Loucy (cell line): ENCODE data around the gene SUPT20H.

Source experiments
- H2AFZ ChIP-seq: fragments of 200-600 bp; sonication (generic); 2 replicates; pipeline ENCODE4 v1.6.0; 2016; ENCODE audit warnings: antibody characterized with exemption, mild to moderate bottlenecking, low read length, moderate library complexity
- H3F3A ChIP-seq: fragments of 200-600 bp; 2 replicates; pipeline ENCODE4 v1.6.0; 2016; ENCODE audit warnings: antibody characterized with exemption, low read depth, mild to moderate bottlenecking
- H3K27me3 ChIP-seq: fragments of 200-600 bp; sonication (generic); 2 replicates; pipeline ENCODE4 v1.6.1; 2014; ENCODE audit warnings: low read length, mild to moderate bottlenecking; ENCODE audit not compliant: insufficient read depth, poor library complexity, severe bottlenecking
- H3K36me3 ChIP-seq: fragments of 200-600 bp; sonication (generic); 2 replicates; pipeline ENCODE4 v1.6.1; 2016; ENCODE audit warnings: low read length; ENCODE audit not compliant: insufficient read depth
- H3K4me1 ChIP-seq: fragments of 200-600 bp; sonication (generic); 2 replicates; pipeline ENCODE4 v1.5.1; 2014; ENCODE audit warnings: low read length, mild to moderate bottlenecking; ENCODE audit not compliant: insufficient read depth, poor library complexity, severe bottlenecking
- H3K4me2 ChIP-seq: fragments of 200-600 bp; sonication (generic); 2 replicates; pipeline ENCODE4 v1.6.0; 2014; ENCODE audit warnings: antibody characterized with exemption, low read length, low read depth, mild to moderate bottlenecking; ENCODE audit not compliant: poor library complexity, severe bottlenecking
- H3K4me3 ChIP-seq: fragments of 200-600 bp; sonication (generic); 2 replicates; pipeline ENCODE4 v1.5.1; 2014; ENCODE audit warnings: low read length, mild to moderate bottlenecking, mixed read lengths; ENCODE audit not compliant: poor library complexity, severe bottlenecking
- H3K79me2 ChIP-seq: fragments of 200-600 bp; sonication (generic); 2 replicates; pipeline ENCODE4 v1.6.1; 2014; ENCODE audit warnings: low read length; ENCODE audit not compliant: insufficient read depth
- H3K9ac ChIP-seq: fragments of 200-600 bp; sonication (generic); 2 replicates; pipeline ENCODE4 v1.6.0; 2014; ENCODE audit warnings: mild to moderate bottlenecking, low read depth, low read length, moderate library complexity; ENCODE audit not compliant: poor library complexity, severe bottlenecking
- H3K9me2 ChIP-seq: fragments of 200-600 bp; sonication (generic); replicated peaks from 2 replicates; pipeline ENCODE4 v1.6.1; 2016; ENCODE audit warnings: low read depth, low read length, mixed read lengths
- H3K9me3 ChIP-seq: fragments of 200-600 bp; sonication (generic); 2 replicates; pipeline ENCODE4 v1.6.1; 2014; ENCODE audit warnings: mild to moderate bottlenecking, antibody characterized with exemption, low read length, low read depth; ENCODE audit not compliant: insufficient read depth
- H4K20me1 ChIP-seq: fragments of 200-600 bp; sonication (generic); 2 replicates; pipeline ENCODE4 v1.6.0; 2014; ENCODE audit warnings: antibody characterized with exemption, low read length, mild to moderate bottlenecking; ENCODE audit not compliant: insufficient read depth, poor library complexity, severe bottlenecking
- EZH2phosphoT487 ChIP-seq: fragments of 200-600 bp; IDR thresholded peaks from 2 replicates; pipeline ENCODE4 v1.6.1; 2018; ENCODE audit warnings: antibody characterized with exemption, mild to moderate bottlenecking, moderate library complexity, borderline replicate concordance
- TF ChIP-seq, protein P1 (sequence below): fragments of 200-600 bp; sonication (generic); conservative IDR thresholded peaks from 2 replicates; pipeline ENCODE4 v1.5.1; 2014; ENCODE audit warnings: mild to moderate bottlenecking, antibody characterized with exemption, low read length

The SUPT20H gene

DNA sequence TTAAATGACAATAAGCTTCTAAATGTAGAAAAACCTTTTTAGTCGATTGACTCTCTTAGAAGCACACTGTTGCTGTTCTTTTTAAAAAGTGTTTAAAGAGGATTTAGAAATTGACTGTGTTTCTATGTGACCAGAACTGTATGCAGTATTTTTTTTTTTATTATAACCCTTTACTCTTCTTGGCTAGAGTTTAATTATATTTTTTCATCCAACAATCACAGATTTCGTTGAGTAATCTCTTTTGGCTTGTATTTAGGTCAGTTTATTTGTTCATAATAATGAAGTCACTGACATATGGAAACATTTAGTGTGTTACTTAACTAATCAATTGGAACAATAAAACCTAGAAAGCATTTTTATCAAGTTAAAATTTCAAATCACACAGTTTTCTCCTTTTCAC is 26.1 kb upstream of the SUPT20H start:
- Histone ChIP-seq H3K27me3 (no peaks in the 10 kb centered on the region), H3K4me2 (no peak overlapping the region), H3K9ac (no peak overlapping the region), H4K20me1 (no peaks in the 10 kb centered on the region), H3K4me1 (no peaks in the 10 kb centered on the region), H3K9me2 (no peaks in the 10 kb centered on the region), H2AFZ (no peak overlapping the region), H3F3A (no peaks in the 10 kb centered on the region), H3K4me3 (no peak overlapping the region), H3K9me3 (no peaks in the 10 kb centered on the region), H3K36me3 (no peaks in the 10 kb centered on the region), H3K79me2 (no peaks in the 10 kb centered on the region)
- TF ChIP-seq, protein P1, sequence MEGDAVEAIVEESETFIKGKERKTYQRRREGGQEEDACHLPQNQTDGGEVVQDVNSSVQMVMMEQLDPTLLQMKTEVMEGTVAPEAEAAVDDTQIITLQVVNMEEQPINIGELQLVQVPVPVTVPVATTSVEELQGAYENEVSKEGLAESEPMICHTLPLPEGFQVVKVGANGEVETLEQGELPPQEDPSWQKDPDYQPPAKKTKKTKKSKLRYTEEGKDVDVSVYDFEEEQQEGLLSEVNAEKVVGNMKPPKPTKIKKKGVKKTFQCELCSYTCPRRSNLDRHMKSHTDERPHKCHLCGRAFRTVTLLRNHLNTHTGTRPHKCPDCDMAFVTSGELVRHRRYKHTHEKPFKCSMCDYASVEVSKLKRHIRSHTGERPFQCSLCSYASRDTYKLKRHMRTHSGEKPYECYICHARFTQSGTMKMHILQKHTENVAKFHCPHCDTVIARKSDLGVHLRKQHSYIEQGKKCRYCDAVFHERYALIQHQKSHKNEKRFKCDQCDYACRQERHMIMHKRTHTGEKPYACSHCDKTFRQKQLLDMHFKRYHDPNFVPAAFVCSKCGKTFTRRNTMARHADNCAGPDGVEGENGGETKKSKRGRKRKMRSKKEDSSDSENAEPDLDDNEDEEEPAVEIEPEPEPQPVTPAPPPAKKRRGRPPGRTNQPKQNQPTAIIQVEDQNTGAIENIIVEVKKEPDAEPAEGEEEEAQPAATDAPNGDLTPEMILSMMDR = no peak
- TF ChIP-seq EZH2phosphoT487 = no peak

DNA sequence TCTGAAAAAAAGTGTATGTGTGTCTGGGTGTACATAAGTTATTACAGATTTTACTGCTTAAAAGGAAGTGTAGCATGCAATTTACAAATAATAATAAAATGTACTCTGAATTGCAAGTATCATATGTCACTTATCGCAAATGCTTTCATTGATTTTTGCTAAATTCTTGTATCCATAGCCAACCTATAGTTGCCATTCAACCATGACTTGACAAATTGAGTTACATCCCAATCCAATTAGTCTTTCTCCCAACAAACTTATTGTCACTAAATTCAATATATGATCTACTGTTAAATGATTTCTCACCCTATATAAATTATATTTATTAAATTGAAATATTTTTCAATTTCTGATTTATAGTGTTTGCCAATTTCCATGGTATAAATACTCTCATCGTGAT is 17.3 kb upstream of the SUPT20H start:
- H3K4me3 ChIP-seq = no peak overlapping the region
- H2AFZ ChIP-seq = no peak overlapping the region
- no peaks in the 10 kb centered on the region for H4K20me1 ChIP-seq
- H3K4me2 ChIP-seq = no peak overlapping the region
- no peaks in the 10 kb centered on the region for H3K9me2 ChIP-seq
- no peaks in the 10 kb centered on the region for H3K27me3 ChIP-seq
- no peaks in the 10 kb centered on the region for H3K9me3 ChIP-seq
- no peaks in the 10 kb centered on the region for H3K36me3 ChIP-seq
- H3K4me1 ChIP-seq = peaks cover 11% of the 10 kb centered on the region
- TF ChIP-seq, protein P1 = no peak
- no peak for TF ChIP-seq EZH2phosphoT487
- H3K9ac ChIP-seq = no peak overlapping the region
- H3K79me2 ChIP-seq = no peaks in the 10 kb centered on the region
- no peaks in the 10 kb centered on the region for H3F3A ChIP-seq

DNA sequence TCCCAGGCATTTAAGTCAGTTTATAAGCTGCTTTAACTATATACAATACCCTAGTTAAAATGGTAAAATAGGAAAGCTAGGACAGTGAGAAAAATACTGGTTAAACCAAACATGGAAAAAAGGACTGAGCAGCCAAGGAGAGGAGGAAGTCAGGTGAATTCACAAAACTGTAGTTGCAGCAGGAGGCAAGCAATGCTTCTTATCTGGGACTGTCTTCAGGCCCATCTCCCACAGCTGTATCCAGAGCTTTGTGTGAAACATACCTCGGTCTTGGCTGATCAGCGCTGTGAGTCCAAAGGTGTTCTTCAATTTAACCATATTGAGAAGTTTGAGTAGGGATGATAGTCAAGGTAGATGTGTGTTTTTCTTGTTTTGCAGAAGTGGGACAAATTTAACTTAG is 15.7 kb upstream of the SUPT20H start:
- H4K20me1 ChIP-seq = no peaks in the 10 kb centered on the region
- H3K9ac ChIP-seq = no peak overlapping the region
- no peak overlapping the region for H3K4me2 ChIP-seq
- no peak overlapping the region for H2AFZ ChIP-seq
- H3K79me2 ChIP-seq = no peaks in the 10 kb centered on the region
- no peaks in the 10 kb centered on the region for H3K36me3 ChIP-seq
- TF ChIP-seq, protein P1 = no peak
- no peak for TF ChIP-seq EZH2phosphoT487
- H3K4me1 ChIP-seq = peaks cover 11% of the 10 kb centered on the region
- no peaks in the 10 kb centered on the region for H3K27me3 ChIP-seq
- H3K9me3 ChIP-seq = no peaks in the 10 kb centered on the region
- H3K4me3 ChIP-seq = no peak overlapping the region
- no peaks in the 10 kb centered on the region for H3F3A ChIP-seq
- no peaks in the 10 kb centered on the region for H3K9me2 ChIP-seq
